Measurements from ENCODE around the gene APBB1IP.
"Not testable (repeated sequence)": the region's sequence is repeated elsewhere in the genome, so short reads cannot be mapped to it uniquely, and the experiment has no call there.

The APBB1IP gene

DNA sequence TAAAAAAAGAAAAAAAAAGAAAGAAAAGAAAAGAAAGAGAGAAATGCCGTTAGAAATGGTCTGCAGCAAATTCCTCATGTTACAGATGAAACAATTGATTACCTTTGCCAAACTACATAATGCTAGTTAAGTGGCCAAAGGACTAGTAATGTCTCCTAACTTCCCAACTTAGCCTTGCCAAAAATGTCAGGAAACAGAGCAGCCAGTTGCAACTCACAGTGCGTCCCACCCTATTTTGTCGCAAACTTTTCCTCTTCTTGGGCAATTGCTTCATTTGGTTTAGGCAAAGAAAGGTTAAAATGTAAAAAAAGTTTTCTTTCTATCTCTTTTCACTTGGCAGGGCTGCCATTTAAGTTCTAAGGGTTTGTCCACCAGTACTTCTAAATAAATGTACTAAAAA, 53.1 kb downstream of the APBB1IP start:
- no peak for TF ChIP-seq CTCF (IDR thresholded peaks at IDR 0.05; ENCODE audit: low read depth, low read length)
- DNase-seq (ENCODE audit: low read depth in 2 of 2): no peak
- H3K4me3 ChIP-seq (replicated peaks in 1 of 2; ENCODE audit: low read depth in 2 of 2, low read length in 2 of 2): no peak overlapping the region

DNA sequence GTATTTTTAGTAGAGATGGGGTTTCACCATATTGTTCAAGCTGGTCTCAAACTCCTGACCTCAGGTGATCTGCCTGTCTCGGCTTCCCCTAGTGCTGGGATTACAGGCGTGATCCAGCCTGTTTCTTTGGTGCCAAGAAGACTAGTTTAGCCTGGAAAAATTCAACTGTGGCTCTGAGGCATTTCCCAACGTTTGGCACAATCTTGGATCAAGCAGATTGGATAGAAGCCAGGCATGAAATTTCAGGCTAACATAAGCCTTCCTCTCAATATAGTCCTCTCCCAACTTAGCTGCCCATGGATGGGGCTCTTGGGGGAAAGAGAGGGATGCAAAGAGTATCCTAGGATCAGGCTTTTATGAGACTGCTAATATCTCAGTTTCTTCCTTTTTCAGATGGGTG, 53.8 kb downstream of the APBB1IP start:
- H3K4me3 ChIP-seq (replicated peaks in 1 of 2; ENCODE audit: low read depth in 2 of 2, low read length in 2 of 2): no peak overlapping the region
- peak in 1 of 2 donors; percentile 56 for DNase-seq (ENCODE audit: low read depth in 2 of 2)
- TF ChIP-seq CTCF (IDR thresholded peaks at IDR 0.05; ENCODE audit: low read depth, low read length): no peak

DNA sequence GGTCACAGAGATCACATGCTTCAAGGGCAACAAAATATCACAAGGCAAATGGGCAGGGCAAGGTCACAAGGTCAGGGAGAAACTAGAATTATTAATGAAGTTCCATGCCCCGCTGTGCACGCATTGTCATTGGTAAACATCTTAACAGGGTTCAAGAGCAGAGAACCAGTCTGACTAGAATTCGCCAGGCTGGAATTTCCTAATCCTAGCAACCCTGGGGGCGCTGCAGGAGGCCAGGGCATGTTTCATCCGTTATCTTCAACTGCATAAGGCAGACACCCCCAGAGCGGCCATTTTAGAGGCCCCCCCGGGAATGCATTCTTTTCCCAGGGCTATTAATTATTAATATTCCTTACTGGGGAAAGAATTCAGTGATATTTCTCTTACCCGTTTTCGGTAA, 54.6 kb downstream of the APBB1IP start:
- H3K4me3 ChIP-seq (replicated peaks in 1 of 2; ENCODE audit: low read depth in 2 of 2, low read length in 2 of 2); DNase-seq (ENCODE audit: low read depth in 2 of 2): not testable (repeated sequence)

GRCh38 chr10:26494018-26494417, 55.9 kb downstream of the APBB1IP start:
- no peak for TF ChIP-seq CTCF (IDR thresholded peaks at IDR 0.05; ENCODE audit: low read depth, low read length)
- H3K4me3 ChIP-seq (replicated peaks in 1 of 2; ENCODE audit: low read depth in 2 of 2, low read length in 2 of 2): no peak overlapping the region
- no peak for DNase-seq (ENCODE audit: low read depth in 2 of 2)

GRCh38 chr10:26499426-26499825, 61.3 kb downstream of the APBB1IP start:
- no peak for DNase-seq (ENCODE audit: low read depth in 2 of 2)
- no peak for TF ChIP-seq CTCF (IDR thresholded peaks at IDR 0.05; ENCODE audit: low read depth, low read length)
- H3K4me3 ChIP-seq (replicated peaks in 1 of 2; ENCODE audit: low read depth in 2 of 2, low read length in 2 of 2): no peak overlapping the region

DNA sequence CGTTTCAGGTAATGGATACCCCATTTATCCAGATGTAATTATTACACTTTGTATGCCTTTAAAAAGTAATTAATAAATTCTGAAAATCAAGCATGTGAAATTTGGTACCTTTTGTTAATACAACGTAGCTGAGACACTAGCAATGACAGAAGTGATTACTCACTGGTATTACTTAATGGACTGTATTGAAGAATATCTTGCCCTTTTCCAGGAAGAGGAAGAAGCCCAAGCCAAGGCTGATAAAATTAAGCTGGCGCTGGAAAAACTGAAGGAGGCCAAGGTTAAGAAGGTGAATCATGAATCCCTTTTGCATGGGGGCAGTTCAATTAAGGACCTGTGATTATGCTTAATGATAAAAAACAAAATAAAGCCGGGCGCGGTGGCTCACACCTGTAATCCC, 64.8 kb downstream of the APBB1IP start:
- no peak overlapping the region for H3K4me3 ChIP-seq (replicated peaks in 1 of 2; ENCODE audit: low read depth in 2 of 2, low read length in 2 of 2)
- no peak for TF ChIP-seq CTCF (IDR thresholded peaks at IDR 0.05; ENCODE audit: low read depth, low read length)
- DNase-seq (ENCODE audit: low read depth in 2 of 2): no peak

DNA sequence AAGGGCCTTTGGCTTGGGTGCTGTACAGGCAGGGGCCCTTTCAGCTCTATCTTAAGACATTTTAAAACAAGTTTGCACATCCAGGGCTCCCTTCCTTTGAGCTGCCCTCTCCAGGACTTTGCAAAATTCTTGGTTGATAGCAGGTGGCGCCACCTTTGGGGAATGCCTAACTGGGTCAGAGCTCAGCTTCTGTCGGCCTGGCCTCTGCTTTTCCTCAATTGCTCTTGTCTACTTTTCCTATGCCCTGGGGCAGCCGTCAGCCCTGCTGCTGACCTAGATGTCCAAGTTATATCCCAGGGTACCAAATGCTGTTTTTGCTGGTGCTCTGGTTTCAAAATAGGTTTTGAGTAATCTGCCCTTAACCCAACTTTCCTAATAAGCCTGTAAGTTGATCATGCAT, 65.8 kb downstream of the APBB1IP start:
- no peak overlapping the region for H3K4me3 ChIP-seq (replicated peaks in 1 of 2; ENCODE audit: low read depth in 2 of 2, low read length in 2 of 2)
- DNase-seq (ENCODE audit: low read depth in 2 of 2): no peak
- TF ChIP-seq CTCF (IDR thresholded peaks at IDR 0.05; ENCODE audit: low read depth, low read length): no peak

- not testable (repeated sequence) for DNase-seq (ENCODE audit: low read depth in 2 of 2); H3K4me3 ChIP-seq (replicated peaks in 1 of 2; ENCODE audit: low read depth in 2 of 2, low read length in 2 of 2)
Measured at GRCh38 chr10:26504429-26504828, 66.3 kb downstream of the APBB1IP start.

All from cardiac fibroblast (primary cell).